GM21528 (cell line): ENCODE data around the gene MITF.

ENCODE experiments used
- ATAC-seq: cut with Tn5 transposase; IDR thresholded peaks from one replicate; pipeline ENCODE4 v1.9.1; 2021; ENCODE audit warnings: mild to moderate bottlenecking, moderate library complexity; ENCODE audit not compliant: unreplicated experiment, low FRiP score

The MITF gene

DNA sequence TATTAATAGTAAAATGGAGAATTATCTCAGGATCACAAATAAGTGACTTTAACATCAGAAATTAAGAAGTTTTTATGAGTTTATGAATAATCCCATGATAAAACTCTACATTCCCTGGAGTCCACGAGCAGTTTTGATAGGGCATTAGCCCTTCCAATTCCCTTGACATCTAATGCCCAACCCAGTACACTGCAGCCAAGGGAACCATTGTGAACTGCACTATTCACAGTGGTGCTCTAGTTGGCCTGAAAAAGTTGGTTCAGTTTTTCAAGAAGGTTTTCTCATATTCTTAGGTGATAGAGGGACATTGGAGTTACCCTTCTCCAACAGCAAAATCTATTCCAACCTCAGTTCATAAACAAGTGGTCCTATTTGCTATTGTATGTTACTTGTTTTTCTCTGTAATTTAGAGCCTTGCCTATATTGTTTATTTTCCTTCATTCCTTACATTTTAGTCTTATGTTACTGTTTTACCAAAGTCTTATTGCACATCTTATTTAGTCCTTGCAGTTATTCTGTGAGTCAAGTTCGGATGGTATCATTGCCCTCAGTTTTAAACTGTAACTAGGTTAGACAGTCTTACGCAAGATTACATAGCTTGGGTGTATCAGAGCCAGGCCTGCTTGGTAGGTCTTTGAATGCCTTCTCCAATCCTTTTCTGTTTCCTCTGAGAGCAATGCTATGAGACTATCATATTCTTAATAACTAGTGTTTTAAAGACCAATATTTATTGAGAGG, 202.3 kb downstream of the MITF start:
- ATAC-seq = no peak

- ATAC-seq = no peak
Measured at GRCh38 chr3:69944931-69945493, 205.7 kb downstream of the MITF start.

GRCh38 chr3:69948246-69948862, 209.1 kb downstream of the MITF start:
- no peak for ATAC-seq

GRCh38 chr3:69951616-69952015, 212.4 kb downstream of the MITF start:
- ATAC-seq = no peak

GRCh38 chr3:69959581-69959980, 220.3 kb downstream of the MITF start:
- no peak for ATAC-seq

GRCh38 chr3:69961706-69962439, 222.6 kb downstream of the MITF start:
- ATAC-seq = no peak

- no peak for ATAC-seq
Measured at GRCh38 chr3:69963643-69964042, 224.4 kb downstream of the MITF start.

GRCh38 chr3:69967156-69967555, 227.9 kb downstream of the MITF start:
- ATAC-seq = no peak

- ATAC-seq = no peak
Measured at GRCh38 chr3:69970827-69971226, 231.6 kb downstream of the MITF start.

GRCh38 chr3:69972672-69973071, 233.4 kb downstream of the MITF start:
- no peak for ATAC-seq

- no peak for ATAC-seq
Measured at GRCh38 chr3:69976021-69976420, 236.8 kb downstream of the MITF start.

DNA sequence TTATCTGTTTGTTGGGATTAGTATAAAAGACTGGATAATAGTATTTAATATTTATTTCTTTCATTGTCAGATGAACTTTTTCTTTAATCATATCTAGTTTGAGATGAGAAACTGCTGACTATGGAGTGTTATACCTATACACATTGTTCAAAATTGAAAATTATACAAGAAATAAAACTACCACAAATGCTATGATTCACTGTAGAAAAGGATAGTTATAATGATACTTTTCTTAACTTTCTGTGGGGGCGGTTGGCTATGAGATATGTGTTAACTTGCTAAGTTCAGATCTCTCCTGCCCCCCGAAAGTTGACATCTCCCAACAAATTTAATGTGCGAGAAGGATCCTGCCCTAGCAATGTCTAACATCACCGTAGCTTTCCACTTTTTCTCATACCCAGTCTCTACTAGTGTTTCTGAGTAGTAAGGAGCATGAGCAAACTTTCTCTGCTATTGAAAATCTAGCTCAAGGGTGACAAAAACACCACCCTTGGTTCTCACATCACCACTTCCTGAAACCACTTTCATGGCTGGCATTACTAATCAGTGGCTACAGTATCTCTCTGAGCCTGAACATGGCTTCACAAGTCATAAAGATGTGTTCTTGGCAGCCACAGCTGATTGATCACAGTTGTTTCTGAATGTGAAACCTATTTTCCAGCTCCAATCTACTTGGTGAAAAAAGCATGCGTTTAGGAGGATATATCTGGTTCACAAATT, 244.4 kb downstream of the MITF start:
- ATAC-seq = no peak

GRCh38 chr3:69985266-69985665, 246.0 kb downstream of the MITF start:
- no peak for ATAC-seq

DNA sequence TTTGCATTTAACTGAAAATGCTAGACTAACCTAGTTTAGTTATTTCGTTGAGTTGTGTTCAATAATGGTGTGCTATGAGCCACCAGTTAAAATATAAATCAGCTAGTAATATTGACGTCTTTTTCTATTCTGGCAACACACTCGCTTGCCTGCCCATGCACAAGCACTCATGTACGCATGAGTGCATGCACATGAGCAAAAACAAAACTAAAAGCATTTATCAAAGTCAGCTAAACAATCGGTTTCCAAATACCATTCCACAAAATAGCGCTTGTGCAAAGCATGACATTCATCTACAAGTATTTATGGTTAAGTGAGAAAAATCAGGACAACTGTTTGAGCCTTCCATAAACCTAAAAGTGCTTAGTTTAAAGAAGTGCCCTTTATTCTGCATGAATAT, 247.2 kb downstream of the MITF start:
- ATAC-seq = no peak

DNA sequence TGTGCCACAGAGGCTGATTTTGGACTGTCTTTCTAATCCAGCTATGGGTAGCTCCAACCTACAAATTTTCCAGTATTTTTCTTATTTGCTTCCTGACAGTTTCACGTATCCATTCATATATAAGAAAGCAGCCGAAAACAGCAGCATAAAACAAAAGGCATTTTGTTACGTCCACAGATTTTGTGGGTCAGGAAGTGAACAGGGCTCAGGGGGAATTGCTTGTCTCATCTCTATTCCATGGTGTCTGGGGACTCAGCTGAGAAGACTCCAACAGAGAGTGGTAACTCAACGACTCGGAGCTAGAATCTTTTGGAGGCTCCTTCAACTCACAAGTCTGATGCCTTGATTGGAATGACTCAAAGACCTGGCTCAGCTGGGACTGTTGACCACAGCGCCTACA, 248.6 kb downstream of the MITF start:
- no peak for ATAC-seq

- no peak for ATAC-seq
Measured at GRCh38 chr3:69993757-69994156, 254.5 kb downstream of the MITF start.

GRCh38 chr3:69994919-69995318, 255.7 kb downstream of the MITF start:
- ATAC-seq = no peak

GRCh38 chr3:69997631-69998307, 258.5 kb downstream of the MITF start:
- ATAC-seq = no peak

- ATAC-seq = no peak
Measured at GRCh38 chr3:69998759-69999139, 259.5 kb downstream of the MITF start.
